Endodermal cell (in vitro differentiated cells): ENCODE measurements around the gene TUBA3D. TPM values are rescaled to one million over a fixed set of nuclear protein-coding genes. Genes with fewer than 3 reads are reported as not detected.
"Not testable (repeated sequence)": the region's sequence is repeated elsewhere in the genome, so short reads cannot be mapped to it uniquely, and the experiment has no call there.

Experiments used
- DNase-seq: peaks from one replicate; pipeline ENCODE4 v3.0.0-alpha.2; 2017
- H3K27ac ChIP-seq: 2 replicates; pipeline ENCODE4 v1.5.1; 2013; ENCODE audit warnings: mild to moderate bottlenecking, low read depth, low read length, moderate library complexity
- H3K27me3 ChIP-seq: 2 replicates; pipeline ENCODE4 v1.6.1; 2013; ENCODE audit warnings: mild to moderate bottlenecking, low read length, moderate library complexity; ENCODE audit not compliant: insufficient read depth, control insufficient read depth, poor library complexity, severe bottlenecking
- H3K36me3 ChIP-seq: 2 replicates; pipeline ENCODE4 v1.7.0; 2013; ENCODE audit warnings: mild to moderate bottlenecking, low read length, moderate library complexity; ENCODE audit not compliant: control insufficient read depth, insufficient read depth
- H3K4me1 ChIP-seq: one replicate; pipeline ENCODE4 v1.7.0; 2013; ENCODE audit warnings: low read length; ENCODE audit not compliant: control insufficient read depth, insufficient read depth
- H3K4me3 ChIP-seq: 2 replicates; pipeline ENCODE4 v1.5.1; 2013; ENCODE audit warnings: mild to moderate bottlenecking, low read length, moderate library complexity
- H3K9ac ChIP-seq: 2 replicates; pipeline ENCODE4 v1.6.1; 2013; ENCODE audit warnings: mild to moderate bottlenecking, low read length, moderate library complexity; ENCODE audit not compliant: poor library complexity, severe bottlenecking; ENCODE audit errors: extremely low read depth
- H3K9me3 ChIP-seq: 2 replicates; pipeline ENCODE4 v1.6.1; 2013; ENCODE audit warnings: mild to moderate bottlenecking, low read length, moderate library complexity; ENCODE audit not compliant: control insufficient read depth
- H3K27ac Mint-ChIP-seq: 2 replicates; pipeline ENCODE4 v1.8.0; 2020; ENCODE audit warnings: mixed read lengths
- H3K27me3 Mint-ChIP-seq: 2 replicates; pipeline ENCODE4 v1.8.0; 2021; ENCODE audit warnings: mild to moderate bottlenecking, mixed read lengths; ENCODE audit not compliant: insufficient read depth
- H3K36me3 Mint-ChIP-seq: 2 replicates; pipeline ENCODE4 v1.8.0; 2020; ENCODE audit warnings: low read depth, mixed read lengths
- H3K4me1 Mint-ChIP-seq: 2 replicates; pipeline ENCODE4 v1.8.0; 2020; ENCODE audit warnings: mixed read lengths
- H3K4me3 Mint-ChIP-seq: 2 replicates; pipeline ENCODE4 v1.8.0; 2020; ENCODE audit warnings: mild to moderate bottlenecking, moderate library complexity, mixed read lengths
- H3K9me3 Mint-ChIP-seq: 2 replicates; pipeline ENCODE4 v1.8.0; 2020; ENCODE audit warnings: mild to moderate bottlenecking, mixed read lengths
- CTCF ChIP-seq: fragments of 200-600 bp; sonication (generic); conservative IDR thresholded peaks from 2 replicates; pipeline ENCODE4 v1.5.0; 2021; ENCODE audit warnings: antibody characterized with exemption, mild to moderate bottlenecking
- WGBS, 2 experiments: methylation state at CpG; one replicate each; pipeline versions ENCODE4 v1.1.5 to v1.1.7; 2013; ENCODE audit warnings: missing lambda C conversion rate in 2 of 2, mixed read lengths in 1 of 2; ENCODE audit not compliant: insufficient coverage in 1 of 2, insufficient read length in 1 of 2; 5-methylcytosine and 5-hydroxymethylcytosine counted together
- total RNA-seq, 2 donors: library from RNA; stranded (reverse); fragmentation: NEBNext Ultra II Directional in 1 of 2; extraction: Animal tissue kit (Norgen Biotek cat#: 25700) in 1 of 2; gene quantifications; 2 replicates in 1 of 2; 3 replicates in 1 of 2; pipeline ENCODE4 v1.2.1, GENCODE V29; 2021

The TUBA3D gene
- total RNA-seq, 2 donors from 2014 or later: not detected

GRCh38 chr2:131488306-131489205 lies 12.6 kb downstream of the TUBA3D start:
- H3K9me3 Mint-ChIP-seq: no peaks in the 10 kb centered on the region
- H3K4me3 Mint-ChIP-seq: no peak overlapping the region
- peaks cover 8% of the 10 kb centered on the region for H3K4me1 Mint-ChIP-seq
- TF ChIP-seq CTCF: no peak
- H3K4me3 ChIP-seq: no peak overlapping the region
- H3K36me3 Mint-ChIP-seq: peaks cover 11% of the 10 kb centered on the region
- DNase-seq: no peak
- no peaks in the 10 kb centered on the region for H3K27me3 Mint-ChIP-seq
- no peak overlapping the region for H3K9ac ChIP-seq
- no peaks in the 10 kb centered on the region for H3K36me3 ChIP-seq
- H3K27ac ChIP-seq: no peak overlapping the region
- H3K27me3 ChIP-seq: no peaks in the 10 kb centered on the region
- no peaks in the 10 kb centered on the region for H3K9me3 ChIP-seq
- WGBS, 2 experiments: 86 to 93% methylated on average over 3 to 14 of the region's 14 CpGs
- H3K4me1 ChIP-seq: no peaks in the 10 kb centered on the region
- no peak overlapping the region for H3K27ac Mint-ChIP-seq

GRCh38 chr2:131490616-131491468 lies 14.9 kb downstream of the TUBA3D start:
- peak overlapping the region; percentile 77 for H3K4me3 ChIP-seq
- Mint-ChIP-seq H3K4me1 (peaks cover 15% of the 10 kb centered on the region), H3K4me3 (peak overlapping the region; percentile 95)
- H3K27me3 ChIP-seq, H3K36me3 Mint-ChIP-seq, H3K9ac ChIP-seq, H3K27me3 Mint-ChIP-seq, H3K27ac Mint-ChIP-seq, H3K9me3 ChIP-seq, H3K9me3 Mint-ChIP-seq, H3K27ac ChIP-seq, H3K36me3 ChIP-seq, H3K4me1 ChIP-seq: not testable (repeated sequence)
- WGBS, 2 experiments: 43 to 69% methylated on average over 1 to 19 of the region's 20 CpGs
- DNase-seq: peak; percentile 57

- not testable (repeated sequence) for H3K9me3 Mint-ChIP-seq, H3K36me3 ChIP-seq, H3K27me3 ChIP-seq, H3K9me3 ChIP-seq, H3K27me3 Mint-ChIP-seq, H3K4me1 ChIP-seq, H3K9ac ChIP-seq, H3K36me3 Mint-ChIP-seq, H3K27ac Mint-ChIP-seq, H3K27ac ChIP-seq
- DNase-seq: peak; percentile 67
- H3K4me1 Mint-ChIP-seq: peaks cover 16% of the 10 kb centered on the region
- peak overlapping the region; percentile 95 for H3K4me3 Mint-ChIP-seq
- WGBS, 2 experiments: 21% methylated on average over 15 of the region's 22 CpGs; no CpG with 5 or more reads in 1 of the 2 experiments
- peak overlapping the region; percentile 77 for H3K4me3 ChIP-seq
Observed at GRCh38 chr2:131491469-131491836, 15.5 kb downstream of the TUBA3D start.

GRCh38 chr2:131492015-131492417 lies 16.1 kb downstream of the TUBA3D start, which contains the start of gene MZT2A:
TSS of gene MZT2A (minus strand) at chr2:131492397. CDS start at chr2:131492376, 21 bp downstream.
- H3K4me1 ChIP-seq, H3K36me3 Mint-ChIP-seq, H3K9me3 ChIP-seq, H3K27me3 ChIP-seq, DNase-seq, H3K9me3 Mint-ChIP-seq, H3K36me3 ChIP-seq, H3K27me3 Mint-ChIP-seq: not testable (repeated sequence)
- H3K4me1 Mint-ChIP-seq: peaks cover 16% of the 10 kb centered on the region
- peak within 1 kb of the TSS; percentile 98 for H3K27ac Mint-ChIP-seq
- peak within 1 kb of the TSS; percentile 95 for H3K4me3 Mint-ChIP-seq
- peak within 1 kb of the TSS; percentile 96 for H3K4me3 ChIP-seq
- 2% methylated on average over 12 to 53 of the region's 53 CpGs for WGBS, 2 experiments
- peak within 1 kb of the TSS; percentile 77 for H3K27ac ChIP-seq
- peak within 1 kb of the TSS; percentile 88 for H3K9ac ChIP-seq
